NOMO-1 treated with DMSO at 0.1 percent for 48 hours (cell line): ENCODE data around the gene LMBR1L.

Experiments used
- DNase-seq: peaks from one replicate; lab custom pipeline; 2025; ENCODE audit not compliant: unreplicated experiment; lab: John Stamatoyannopoulos, UW

LMBR1L gene

GRCh38 chr12:49054524-49054923 lies 56.1 kb downstream of the LMBR1L start:
- no peak for DNase-seq

- no peak for DNase-seq
These were observed 56.6 kb downstream of the LMBR1L start for GRCh38 chr12:49054096-49054495.

GRCh38 chr12:49052451-49053208 lies 58.0 kb downstream of the LMBR1L start:
- no peak for DNase-seq

GRCh38 chr12:49051777-49052438 lies 58.7 kb downstream of the LMBR1L start:
- DNase-seq = no peak

GRCh38 chr12:49051373-49051764 lies 59.3 kb downstream of the LMBR1L start:
- no peak for DNase-seq

GRCh38 chr12:49050507-49051372 lies 59.9 kb downstream of the LMBR1L start:
- DNase-seq = no peak

- no peak for DNase-seq
These were observed 61.0 kb downstream of the LMBR1L start for GRCh38 chr12:49049566-49050224.

- no peak for DNase-seq
These were observed 61.7 kb downstream of the LMBR1L start for GRCh38 chr12:49048953-49049352.
